CD1c-positive myeloid dendritic cell (primary cell): ENCODE data around the gene CD9.

Experiments
- DNase-seq: peaks from one replicate; pipeline ENCODE4 v3.0.0-alpha.2; 2016; ENCODE audit errors: extremely low spot score

The CD9 gene

GRCh38 chr12:6241495-6241894 lies 41.3 kb downstream of the CD9 start:
- no peak for DNase-seq

- no peak for DNase-seq
These were observed 49.4 kb downstream of the CD9 start for GRCh38 chr12:6249580-6249979.

- no peak for DNase-seq
These were observed 50.1 kb downstream of the CD9 start for GRCh38 chr12:6250343-6250742.

GRCh38 chr12:6253278-6253677 lies 53.1 kb downstream of the CD9 start:
- DNase-seq: no peak

GRCh38 chr12:6254491-6254890 lies 54.3 kb downstream of the CD9 start:
- DNase-seq: no peak

- no peak for DNase-seq
These were observed 56.8 kb downstream of the CD9 start for GRCh38 chr12:6257007-6257406.

GRCh38 chr12:6262211-6262610 lies 62.0 kb downstream of the CD9 start:
- no peak for DNase-seq

- no peak for DNase-seq
These were observed 62.4 kb downstream of the CD9 start for GRCh38 chr12:6262623-6263022.

- DNase-seq: no peak
These were observed 63.7 kb downstream of the CD9 start for GRCh38 chr12:6263931-6264330.

GRCh38 chr12:6264402-6265037 lies 64.3 kb downstream of the CD9 start:
- DNase-seq: no peak

- DNase-seq: no peak
These were observed 64.8 kb downstream of the CD9 start for GRCh38 chr12:6265038-6265405.

GRCh38 chr12:6266541-6266966 lies 66.4 kb downstream of the CD9 start:
- no peak for DNase-seq

- DNase-seq: no peak
These were observed 66.9 kb downstream of the CD9 start for GRCh38 chr12:6266971-6267721.

GRCh38 chr12:6268484-6269157 lies 68.4 kb downstream of the CD9 start:
- no peak for DNase-seq

- DNase-seq: no peak
These were observed 69.8 kb downstream of the CD9 start for GRCh38 chr12:6269986-6270385.

- DNase-seq: no peak
These were observed 71.1 kb downstream of the CD9 start for GRCh38 chr12:6271281-6271680.

- DNase-seq: no peak
These were observed 72.4 kb downstream of the CD9 start for GRCh38 chr12:6272300-6273204.

- DNase-seq: no peak
These were observed 73.0 kb downstream of the CD9 start for GRCh38 chr12:6273205-6273540.

- DNase-seq: no peak
These were observed 73.5 kb downstream of the CD9 start for GRCh38 chr12:6273541-6274230.

GRCh38 chr12:6274231-6275221 lies 74.3 kb downstream of the CD9 start:
- no peak for DNase-seq
